SK-N-SH (cell line): ENCODE measurements around the gene AFAP1L2.

Source experiments
- ELF1 ChIP-seq: IDR thresholded peaks from 2 replicates; pipeline ENCODE4 v1.4.0; 2012
- FOXM1 ChIP-seq: IDR thresholded peaks from 2 replicates; pipeline ENCODE4 v1.4.0; 2012; ENCODE audit warnings: low read depth, mild to moderate bottlenecking
- GATA2 ChIP-seq: sonication (generic); formaldehyde crosslinking; IDR thresholded peaks from 2 replicates; pipeline ENCODE4 v1.5.0; 2020; ENCODE audit warnings: mild to moderate bottlenecking, missing genetic modification reagents
- JUND ChIP-seq: IDR thresholded peaks from 2 replicates; pipeline ENCODE4 v1.4.0; 2012
- POLR2AphosphoS5 ChIP-seq: IDR thresholded peaks from 2 replicates; pipeline ENCODE4 v1.6.1; 2012; ENCODE audit warnings: low read depth, low read length
- RFX5 ChIP-seq: IDR thresholded peaks from 2 replicates; pipeline ENCODE4 v1.6.1; 2012; ENCODE audit warnings: mild to moderate bottlenecking, improper control_type of control experiment, low read length
- SMC3 ChIP-seq: IDR thresholded peaks from 2 replicates; pipeline ENCODE4 v1.6.1; 2012; ENCODE audit warnings: low read depth, low read length, improper control_type of control experiment
- TAF1 ChIP-seq: IDR thresholded peaks from 2 replicates; pipeline ENCODE4 v1.6.1; 2012; ENCODE audit warnings: low read depth, mild to moderate bottlenecking, low read length, moderate library complexity, borderline replicate concordance
- YY1 ChIP-seq: IDR thresholded peaks from 2 replicates; pipeline ENCODE4 v1.4.0; 2012; ENCODE audit warnings: low read depth, mild to moderate bottlenecking
- ZBTB33 ChIP-seq: IDR thresholded peaks from 2 replicates; pipeline ENCODE4 v1.4.0; 2012; ENCODE audit warnings: low read depth, borderline replicate concordance
- TF ChIP-seq, protein P1 (sequence below): fragments of 200-600 bp; sonication (generic); IDR thresholded peaks from 2 replicates; pipeline ENCODE4 v1.6.1; 2017; ENCODE audit warnings: antibody characterized with exemption, mild to moderate bottlenecking, moderate library complexity
- TF ChIP-seq, protein P2 (sequence below): IDR thresholded peaks from 2 replicates; pipeline ENCODE4 v1.6.1; 2012; ENCODE audit warnings: mild to moderate bottlenecking, low read depth, low read length, moderate library complexity

DNA sequence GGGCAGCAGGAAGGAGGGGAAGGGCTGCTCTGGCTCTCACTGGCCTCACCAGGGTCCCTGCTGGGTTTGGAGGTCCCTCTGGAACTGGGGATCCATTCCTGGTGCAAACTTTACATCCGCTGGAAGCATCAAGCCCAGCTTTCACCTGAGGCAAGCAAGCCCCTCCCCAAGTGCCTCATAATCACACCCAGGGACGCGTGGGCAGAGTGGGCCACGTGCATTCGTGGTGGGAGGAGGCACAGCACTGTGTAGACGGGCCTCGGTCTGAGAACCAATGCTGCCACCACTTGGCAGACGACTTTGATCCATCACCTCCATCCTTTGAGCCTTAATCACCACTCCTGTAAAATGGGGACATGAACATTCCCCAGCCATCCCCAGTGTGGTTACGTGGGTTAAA lies 91.2 kb downstream of the AFAP1L2 start:
- TF ChIP-seq, protein P1, sequence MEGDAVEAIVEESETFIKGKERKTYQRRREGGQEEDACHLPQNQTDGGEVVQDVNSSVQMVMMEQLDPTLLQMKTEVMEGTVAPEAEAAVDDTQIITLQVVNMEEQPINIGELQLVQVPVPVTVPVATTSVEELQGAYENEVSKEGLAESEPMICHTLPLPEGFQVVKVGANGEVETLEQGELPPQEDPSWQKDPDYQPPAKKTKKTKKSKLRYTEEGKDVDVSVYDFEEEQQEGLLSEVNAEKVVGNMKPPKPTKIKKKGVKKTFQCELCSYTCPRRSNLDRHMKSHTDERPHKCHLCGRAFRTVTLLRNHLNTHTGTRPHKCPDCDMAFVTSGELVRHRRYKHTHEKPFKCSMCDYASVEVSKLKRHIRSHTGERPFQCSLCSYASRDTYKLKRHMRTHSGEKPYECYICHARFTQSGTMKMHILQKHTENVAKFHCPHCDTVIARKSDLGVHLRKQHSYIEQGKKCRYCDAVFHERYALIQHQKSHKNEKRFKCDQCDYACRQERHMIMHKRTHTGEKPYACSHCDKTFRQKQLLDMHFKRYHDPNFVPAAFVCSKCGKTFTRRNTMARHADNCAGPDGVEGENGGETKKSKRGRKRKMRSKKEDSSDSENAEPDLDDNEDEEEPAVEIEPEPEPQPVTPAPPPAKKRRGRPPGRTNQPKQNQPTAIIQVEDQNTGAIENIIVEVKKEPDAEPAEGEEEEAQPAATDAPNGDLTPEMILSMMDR, result no peak
- TF ChIP-seq, protein P2, sequence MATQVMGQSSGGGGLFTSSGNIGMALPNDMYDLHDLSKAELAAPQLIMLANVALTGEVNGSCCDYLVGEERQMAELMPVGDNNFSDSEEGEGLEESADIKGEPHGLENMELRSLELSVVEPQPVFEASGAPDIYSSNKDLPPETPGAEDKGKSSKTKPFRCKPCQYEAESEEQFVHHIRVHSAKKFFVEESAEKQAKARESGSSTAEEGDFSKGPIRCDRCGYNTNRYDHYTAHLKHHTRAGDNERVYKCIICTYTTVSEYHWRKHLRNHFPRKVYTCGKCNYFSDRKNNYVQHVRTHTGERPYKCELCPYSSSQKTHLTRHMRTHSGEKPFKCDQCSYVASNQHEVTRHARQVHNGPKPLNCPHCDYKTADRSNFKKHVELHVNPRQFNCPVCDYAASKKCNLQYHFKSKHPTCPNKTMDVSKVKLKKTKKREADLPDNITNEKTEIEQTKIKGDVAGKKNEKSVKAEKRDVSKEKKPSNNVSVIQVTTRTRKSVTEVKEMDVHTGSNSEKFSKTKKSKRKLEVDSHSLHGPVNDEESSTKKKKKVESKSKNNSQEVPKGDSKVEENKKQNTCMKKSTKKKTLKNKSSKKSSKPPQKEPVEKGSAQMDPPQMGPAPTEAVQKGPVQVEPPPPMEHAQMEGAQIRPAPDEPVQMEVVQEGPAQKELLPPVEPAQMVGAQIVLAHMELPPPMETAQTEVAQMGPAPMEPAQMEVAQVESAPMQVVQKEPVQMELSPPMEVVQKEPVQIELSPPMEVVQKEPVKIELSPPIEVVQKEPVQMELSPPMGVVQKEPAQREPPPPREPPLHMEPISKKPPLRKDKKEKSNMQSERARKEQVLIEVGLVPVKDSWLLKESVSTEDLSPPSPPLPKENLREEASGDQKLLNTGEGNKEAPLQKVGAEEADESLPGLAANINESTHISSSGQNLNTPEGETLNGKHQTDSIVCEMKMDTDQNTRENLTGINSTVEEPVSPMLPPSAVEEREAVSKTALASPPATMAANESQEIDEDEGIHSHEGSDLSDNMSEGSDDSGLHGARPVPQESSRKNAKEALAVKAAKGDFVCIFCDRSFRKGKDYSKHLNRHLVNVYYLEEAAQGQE, result no peak
- TF ChIP-seq RFX5 (no peak), YY1 (no peak), GATA2 (CRISPR knock-in tag) (no peak), POLR2AphosphoS5 (no peak), JUND (no peak), ZBTB33 (no peak), ELF1 (no peak), FOXM1 (no peak), SMC3 (no peak), TAF1 (no peak)
